Embryonic facial prominence (tissue), 1 donor: ENCODE measurements around the gene AP4E1.
"Not testable (repeated sequence)": the region's sequence is repeated elsewhere in the genome, so short reads cannot be mapped to it uniquely, and the experiment has no call there.

ENCODE experiments used
- DNase-seq: peaks from one replicate; pipeline ENCODE4 v3.0.0-alpha.2; 2016; ENCODE audit errors: extremely low spot score

Gene AP4E1

DNA sequence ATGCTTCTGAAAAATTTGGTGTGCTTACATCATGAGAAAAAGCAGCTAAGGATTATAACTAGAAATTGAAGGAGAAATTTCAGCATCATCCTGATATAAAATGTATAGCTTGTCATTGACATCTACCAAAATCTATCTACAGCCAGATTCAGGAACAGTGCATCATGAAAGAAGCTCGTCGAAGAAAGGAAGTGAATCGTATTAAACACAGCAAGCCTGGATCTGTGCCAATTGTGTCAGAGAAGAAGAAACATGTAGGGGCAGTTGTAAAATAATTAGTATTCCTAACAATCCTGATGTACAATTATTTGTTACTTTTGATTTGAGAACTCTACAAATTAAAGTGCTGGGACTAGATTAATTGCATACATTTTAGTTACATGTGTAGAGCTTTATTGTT lies 37.2 kb downstream of the AP4E1 start:
- no peak for DNase-seq

DNA sequence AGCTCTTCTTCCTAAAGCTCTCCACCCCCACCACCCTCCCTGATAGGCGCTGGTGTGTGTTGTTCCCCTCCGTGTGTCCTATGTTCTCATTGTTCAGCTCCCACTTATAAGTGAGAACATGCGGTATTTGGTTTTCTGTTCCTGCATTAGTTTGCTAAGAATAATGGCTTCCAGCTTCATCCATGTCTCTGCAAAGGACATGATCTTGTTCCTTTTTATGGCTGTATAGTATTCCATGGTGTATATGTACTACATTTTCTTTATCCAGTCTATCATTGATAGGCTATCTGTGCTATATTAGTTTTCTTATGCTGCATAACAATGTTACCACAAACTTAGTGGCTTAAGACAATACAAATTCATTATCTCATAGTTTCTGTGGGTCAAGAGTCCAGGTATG lies 42.3 kb downstream of the AP4E1 start:
- DNase-seq, result not testable (repeated sequence)

DNA sequence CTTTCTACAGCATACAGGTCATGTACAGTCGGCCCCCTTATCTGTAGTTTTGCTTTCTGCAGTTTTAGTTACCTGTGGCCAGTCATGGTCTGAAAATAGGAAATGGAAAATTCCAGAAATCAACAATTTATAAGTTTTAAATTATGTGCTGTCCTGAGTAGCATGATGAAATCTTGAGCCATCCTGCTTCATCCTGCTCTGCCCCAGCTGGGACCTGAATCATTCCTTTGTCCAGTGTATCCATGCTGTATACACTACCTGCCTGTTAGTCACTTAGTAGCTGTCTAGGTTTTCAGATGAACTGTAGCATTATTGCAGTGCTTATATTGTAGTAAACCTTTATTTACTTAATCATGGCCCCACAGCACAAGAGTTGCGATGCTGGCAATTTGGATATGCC lies 44.8 kb downstream of the AP4E1 start:
- DNase-seq, result no peak

DNA sequence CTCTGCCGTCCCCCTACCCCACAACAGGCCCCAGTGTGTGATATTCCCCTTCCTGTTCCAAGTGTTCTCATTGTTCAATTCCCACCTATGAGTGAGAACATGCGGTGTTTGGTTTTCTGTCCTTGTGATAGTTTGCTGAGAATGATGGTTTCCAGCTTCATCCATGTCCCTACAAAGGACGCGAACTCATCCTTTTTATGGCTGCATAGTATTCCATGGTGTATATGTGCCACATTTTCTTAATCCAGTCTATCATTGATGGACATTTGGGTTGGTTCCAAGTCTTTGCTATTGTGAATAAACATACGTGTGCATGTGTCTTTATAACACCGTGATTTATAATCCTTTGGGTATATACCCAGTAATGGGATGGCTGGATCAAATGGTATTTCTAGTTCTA lies 46.4 kb downstream of the AP4E1 start:
- not testable (repeated sequence) for DNase-seq

DNA sequence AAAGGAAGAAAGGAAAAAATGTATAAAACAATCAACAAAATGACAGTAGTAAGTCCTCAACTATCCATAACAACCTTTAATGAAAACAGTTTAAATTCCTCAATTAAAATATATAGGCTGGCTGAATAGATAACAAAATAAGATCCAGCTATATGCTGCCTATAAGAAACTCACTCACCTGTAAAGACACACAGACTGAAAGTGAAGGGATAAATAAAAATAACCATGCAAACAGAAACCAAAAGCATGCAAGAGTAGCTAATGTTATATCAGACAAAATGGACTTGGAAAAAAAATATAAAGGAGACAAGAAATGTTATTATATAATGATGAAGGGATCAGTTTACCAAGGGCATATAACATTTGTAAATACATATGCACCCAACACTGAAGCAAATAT lies 51.2 kb downstream of the AP4E1 start:
- no peak for DNase-seq

DNA sequence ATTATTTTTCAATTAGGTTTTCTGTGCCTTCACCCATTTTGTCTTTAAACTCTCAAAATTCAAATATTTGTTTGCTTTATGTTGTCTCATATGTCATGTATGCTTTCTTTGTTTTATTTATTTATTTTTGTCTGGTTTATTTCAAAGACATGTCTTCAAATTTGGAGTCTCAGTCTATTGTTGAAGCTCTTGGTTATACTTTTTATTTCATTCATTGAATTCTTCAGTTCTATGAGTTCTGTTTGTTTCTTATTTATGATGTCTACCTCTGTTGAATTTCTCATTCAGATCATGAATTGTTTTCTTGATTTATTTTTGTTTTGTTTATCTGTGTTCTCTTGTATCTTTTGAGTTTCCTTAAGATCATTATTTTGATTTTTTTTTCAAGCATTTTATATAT lies 55.6 kb downstream of the AP4E1 start:
- no peak for DNase-seq

DNA sequence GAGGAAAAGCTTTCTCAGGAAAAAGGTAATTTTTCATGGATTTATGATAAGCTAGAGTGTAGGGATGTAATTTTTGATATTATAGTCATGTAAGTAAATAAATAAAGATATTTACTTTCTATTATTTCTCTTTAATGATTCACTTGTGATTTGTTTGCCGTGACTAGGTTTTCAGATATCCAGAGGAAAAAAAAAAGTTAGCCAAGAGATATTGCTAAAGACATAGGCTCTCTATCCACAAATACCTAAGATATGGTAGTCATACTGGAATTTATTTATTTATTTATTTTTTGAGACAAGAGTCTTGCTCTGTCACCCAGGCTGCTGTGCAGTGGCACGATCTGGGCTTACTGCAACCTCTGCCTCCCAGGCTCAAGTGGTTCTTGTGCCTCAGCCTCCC lies 59.9 kb downstream of the AP4E1 start:
- no peak for DNase-seq

DNA sequence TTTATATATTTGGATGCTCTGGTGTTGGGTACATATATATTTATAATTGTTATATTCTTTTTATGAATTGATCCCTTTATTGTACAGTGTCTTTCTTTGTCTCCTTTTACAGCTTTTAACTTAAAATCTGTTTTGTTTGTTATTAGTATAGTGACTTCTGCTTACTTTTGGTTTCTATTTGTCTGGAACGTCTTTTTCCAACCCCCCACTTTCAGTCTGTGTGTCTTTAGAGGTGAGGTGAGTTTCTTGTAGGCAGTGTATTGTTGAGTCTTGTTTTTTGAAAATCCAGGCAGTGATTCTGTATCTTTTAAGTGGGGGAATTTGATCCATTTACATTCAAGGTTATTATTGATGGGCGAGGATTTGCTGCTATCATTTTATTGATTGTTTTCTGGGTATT lies 62.0 kb downstream of the AP4E1 start:
- DNase-seq, result no peak

DNA sequence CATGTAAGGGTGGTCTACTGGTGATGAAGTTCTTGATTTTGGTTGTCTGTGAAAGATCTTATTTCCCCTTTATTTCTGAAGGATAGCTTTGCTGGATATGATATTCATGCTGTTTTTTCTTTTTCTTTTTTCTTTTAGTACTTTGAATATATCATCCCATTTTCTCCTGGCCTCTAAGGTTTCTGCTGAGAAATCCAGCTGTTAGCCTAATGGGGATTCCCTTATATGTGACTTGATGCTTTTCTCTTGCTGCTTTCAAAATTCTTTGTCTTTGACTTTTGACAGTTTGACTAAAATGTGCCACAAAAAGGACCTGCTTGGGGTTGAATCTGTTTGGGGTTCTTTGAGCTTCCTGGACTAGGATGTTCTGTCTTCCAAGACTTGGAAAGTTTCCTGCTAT lies 62.6 kb downstream of the AP4E1 start:
- no peak for DNase-seq

DNA sequence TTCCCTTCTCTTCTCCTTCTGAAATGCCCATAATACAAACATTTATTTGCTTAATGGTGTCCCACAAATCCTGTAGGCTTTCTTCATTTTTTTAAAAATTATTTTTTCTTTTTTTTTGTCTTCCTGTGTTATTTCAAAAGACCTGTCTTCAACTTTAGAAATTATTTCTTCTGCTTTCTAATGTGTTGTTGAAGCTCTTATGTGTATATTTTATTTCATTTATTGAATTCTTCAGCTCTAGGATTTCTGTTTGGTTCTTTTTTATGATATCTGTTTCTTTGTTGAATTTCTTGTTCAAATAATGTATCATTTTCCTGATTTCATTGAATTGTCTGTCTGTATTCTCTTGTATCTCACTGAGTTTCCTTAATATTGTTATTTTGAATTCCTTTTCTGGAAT lies 63.1 kb downstream of the AP4E1 start:
- no peak for DNase-seq

DNA sequence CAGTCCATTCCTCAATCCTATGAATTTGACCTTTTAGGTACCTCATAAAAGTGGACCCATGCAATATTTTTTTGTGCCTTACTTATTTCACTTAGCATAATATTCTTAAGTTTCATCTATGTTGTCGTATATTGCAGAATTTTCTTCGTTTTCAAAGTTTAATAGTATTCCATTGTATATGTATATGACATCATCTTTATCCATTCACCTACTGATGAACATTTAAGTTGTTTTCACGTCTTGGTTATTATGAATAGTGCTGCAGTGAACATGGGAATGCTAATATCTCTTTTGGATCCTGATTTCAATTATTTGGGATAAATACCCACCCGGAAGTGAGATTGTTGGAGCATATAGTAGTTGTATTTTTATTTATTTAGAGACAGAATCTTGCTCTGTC lies 65.1 kb downstream of the AP4E1 start:
- no peak for DNase-seq

DNA sequence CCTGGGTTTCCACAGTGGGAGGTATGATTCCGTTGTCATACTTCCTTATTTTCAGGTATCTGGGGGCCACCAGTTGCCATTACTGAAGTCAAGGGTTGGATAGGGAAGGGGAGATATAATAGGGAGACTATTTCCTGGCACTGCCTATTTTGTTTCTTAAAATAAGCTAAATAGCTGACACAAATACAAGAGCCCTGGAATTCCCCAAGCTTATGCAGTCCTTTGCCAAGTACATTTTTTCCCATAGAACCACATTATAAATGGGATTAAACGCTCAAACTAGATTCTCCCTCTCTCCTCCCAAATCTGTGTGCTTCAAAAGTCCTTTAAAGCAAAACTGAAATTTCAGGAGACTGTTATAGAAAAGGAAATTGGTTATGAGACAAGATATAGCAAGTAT lies 68.7 kb downstream of the AP4E1 start:
- no peak for DNase-seq

DNA sequence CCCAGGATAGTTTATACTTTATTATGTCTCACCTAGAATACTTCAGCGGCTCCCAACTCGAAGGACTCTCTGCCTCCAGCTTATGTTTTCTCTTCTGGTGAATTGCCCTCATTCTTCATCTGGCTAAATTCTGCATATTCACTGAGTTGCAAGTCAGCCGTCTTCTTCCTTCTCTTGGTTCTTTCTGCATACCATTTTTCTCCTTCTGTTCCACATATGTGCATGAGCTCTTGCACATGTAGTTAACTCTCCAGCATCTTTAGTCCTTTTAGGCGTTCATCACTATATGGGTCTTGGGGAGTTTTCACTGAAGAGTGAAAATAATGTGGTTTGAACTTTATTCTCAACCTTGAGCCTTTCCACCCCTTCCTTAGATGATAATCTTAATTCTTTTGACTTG lies 70.1 kb downstream of the AP4E1 start:
- no peak for DNase-seq

DNA sequence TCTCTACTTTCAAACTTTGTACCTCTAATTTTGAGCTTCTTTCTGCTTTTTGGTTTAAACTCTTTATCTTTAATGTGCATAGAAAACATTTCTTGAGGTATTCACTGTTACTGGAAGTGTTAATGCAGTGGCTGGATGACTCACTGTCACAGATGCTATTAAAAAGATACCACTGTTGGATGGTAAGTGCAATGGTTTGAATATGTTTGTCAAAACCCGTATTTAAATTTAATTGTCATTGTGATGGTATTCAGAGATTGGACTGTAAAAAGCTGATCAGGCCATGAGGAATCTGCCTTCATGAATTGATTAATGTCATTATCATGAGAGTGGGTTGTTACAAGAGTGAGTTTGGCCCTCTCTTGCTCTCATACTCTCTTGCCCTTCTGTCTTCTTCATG lies 70.6 kb downstream of the AP4E1 start:
- DNase-seq, result no peak

DNA sequence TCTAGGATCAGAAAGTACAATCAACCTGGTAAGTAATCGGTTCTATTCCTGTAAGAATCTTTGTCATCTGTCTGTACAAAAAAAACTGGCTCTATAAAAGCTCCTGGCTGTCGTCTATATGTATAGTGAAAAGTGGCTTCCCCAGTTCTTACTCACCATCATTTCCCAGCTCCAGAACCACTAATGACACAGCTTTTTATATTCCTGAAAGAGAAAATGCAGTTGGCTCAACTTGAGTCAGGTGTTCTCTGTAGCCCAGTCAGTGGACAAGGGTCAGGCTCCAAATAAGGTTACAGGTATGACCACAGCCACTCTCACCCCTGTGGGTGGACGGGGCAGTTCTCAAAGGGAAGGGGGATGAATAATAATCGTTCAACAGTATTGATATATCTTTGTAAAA lies 85.1 kb downstream of the AP4E1 start:
- no peak for DNase-seq

DNA sequence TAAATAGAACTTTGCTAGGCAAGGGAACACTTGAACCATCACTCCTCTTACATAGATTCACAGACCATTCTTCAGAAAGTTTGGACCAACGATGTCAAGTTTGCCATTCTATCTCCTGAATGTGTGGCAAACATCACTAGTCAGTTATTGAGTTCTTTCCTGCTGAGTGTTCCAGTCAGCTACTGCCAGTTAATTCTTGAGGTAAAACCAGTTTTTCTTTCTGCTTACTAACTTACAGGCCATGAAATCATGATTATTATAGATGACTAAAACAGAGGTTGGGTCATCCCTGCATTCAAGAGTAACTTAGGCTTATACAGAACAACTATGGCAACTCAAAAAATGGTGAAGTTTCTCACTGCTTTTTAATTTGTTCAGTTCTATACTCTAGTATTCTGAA lies 88.2 kb downstream of the AP4E1 start:
- DNase-seq, result no peak

DNA sequence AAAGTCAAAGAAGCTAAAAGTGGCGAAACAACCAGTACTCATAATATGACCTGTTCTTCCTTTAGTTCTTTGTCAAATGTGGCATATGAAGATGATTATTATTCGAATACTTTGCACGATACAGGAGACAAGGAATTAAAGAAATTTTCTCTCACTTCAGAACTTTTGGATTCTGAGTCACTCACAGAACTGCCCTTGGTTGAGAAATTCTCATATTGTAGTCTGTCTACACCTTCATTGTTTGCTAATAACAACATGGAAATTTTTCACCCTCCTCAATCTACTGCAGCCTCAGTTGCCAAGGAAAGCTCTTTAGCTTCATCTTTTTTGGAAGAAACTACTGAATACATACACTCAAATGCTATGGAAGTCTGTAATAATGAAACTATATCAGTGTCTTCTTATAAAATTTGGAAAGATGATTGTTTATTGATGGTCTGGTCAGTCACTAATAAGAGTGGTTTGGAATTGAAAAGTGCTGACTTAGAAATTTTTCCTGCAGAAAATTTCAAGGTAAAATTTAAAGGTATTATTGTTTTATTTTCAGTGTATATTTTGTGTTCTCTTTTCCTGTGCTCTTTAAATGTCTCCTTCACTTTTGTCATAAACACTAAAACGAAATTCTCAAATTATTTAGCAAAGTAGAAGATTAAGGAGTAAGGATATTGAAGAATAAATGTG lies 89.0 kb downstream of the AP4E1 start:
- DNase-seq, result no peak

DNA sequence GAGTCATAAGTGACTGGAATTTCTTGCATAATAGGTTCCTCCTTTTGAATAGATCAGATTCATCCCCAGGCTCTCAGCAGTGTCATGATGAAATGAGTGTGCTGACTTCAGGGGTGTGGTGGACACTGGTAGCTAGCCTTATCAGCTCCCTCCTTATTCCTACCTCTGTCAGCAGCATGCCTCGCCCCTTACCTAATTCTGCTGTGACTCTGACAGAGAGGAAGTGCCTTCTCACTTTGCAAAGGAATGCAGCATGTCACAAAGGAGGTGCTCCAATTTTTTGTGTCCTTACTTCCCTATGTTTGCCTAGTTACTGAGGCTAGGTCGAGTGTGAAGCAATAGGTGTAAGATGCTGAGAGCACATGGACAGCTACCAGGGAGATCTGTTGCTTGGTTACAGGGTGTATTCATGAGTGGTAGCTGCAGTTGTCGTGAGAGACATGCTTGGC lies 95.6 kb downstream of the AP4E1 start:
- DNase-seq, result no peak

DNA sequence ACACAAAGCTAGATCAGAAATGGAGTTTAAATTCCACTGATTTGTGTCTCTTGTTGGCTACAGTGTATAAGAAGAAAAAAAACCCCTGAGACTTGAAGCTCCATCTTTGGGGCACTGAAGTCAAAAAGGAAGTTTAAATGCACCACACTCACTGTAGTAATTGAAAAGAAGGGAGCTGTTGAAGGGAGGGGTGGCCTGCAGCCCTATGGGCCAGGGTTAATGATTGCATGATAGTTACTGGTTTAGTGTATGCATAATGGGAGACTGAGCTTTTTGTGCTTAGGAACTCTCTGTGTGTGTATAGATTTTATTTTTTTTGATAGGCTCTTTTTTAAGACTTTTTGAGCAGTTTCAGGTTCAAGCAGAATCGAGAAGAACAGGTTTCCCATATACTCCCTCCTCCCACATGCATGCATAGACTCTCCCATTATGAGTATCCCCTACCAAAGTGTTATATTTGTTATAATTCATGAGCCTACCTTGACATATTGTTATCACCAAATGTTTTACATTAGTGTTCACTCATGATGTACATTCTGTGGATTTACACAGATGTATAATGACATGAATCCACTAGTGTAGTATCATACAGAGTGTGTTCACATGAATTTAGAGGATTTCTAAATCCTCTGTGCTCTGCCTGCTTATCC lies 98.0 kb downstream of the AP4E1 start:
- DNase-seq, result no peak

DNA sequence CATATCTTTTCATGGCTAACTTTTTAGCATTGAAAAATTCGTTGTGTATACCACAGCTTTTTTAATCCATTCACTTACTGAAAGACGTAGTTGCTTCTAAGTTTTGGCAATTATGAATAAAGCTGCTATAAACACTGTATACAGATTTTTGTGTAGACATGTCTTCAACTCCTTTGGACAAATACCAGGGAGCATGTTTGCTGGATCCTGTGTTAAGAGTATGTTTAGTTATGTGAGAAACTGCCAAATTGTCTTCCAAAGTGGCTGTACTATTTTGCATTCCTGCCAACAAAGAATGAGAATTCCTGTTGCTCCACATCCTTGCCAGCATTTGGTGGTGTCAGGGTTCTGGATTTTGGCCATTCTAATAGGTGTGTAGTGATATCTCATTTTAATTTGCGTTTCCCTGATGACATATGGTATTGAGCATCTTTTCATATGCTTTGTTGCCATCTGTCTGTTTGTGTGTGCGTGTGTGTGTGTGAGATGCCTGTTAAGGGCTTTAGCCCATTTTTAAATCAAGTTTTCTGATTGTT lies 98.7 kb downstream of the AP4E1 start:
- DNase-seq, result no peak

DNA sequence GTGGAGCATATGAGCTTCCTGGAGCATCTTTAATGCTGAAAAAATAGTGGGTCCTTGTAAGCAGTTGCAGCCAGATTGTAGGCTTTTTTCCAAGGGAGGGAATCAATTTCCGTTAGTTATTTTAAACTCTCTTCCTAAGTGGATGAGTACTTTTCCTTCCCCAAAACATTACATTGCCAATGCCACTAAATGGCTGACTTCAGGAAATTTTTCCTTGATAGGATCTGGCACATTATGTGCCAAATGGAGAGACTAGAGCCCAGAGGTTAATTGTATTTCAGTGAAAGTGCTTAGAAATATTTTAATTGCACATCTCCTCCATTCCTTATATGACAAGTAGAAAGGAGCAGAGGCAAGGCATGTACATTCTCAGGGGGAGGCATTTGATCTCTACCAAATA lies 102.7 kb downstream of the AP4E1 start:
- no peak for DNase-seq

DNA sequence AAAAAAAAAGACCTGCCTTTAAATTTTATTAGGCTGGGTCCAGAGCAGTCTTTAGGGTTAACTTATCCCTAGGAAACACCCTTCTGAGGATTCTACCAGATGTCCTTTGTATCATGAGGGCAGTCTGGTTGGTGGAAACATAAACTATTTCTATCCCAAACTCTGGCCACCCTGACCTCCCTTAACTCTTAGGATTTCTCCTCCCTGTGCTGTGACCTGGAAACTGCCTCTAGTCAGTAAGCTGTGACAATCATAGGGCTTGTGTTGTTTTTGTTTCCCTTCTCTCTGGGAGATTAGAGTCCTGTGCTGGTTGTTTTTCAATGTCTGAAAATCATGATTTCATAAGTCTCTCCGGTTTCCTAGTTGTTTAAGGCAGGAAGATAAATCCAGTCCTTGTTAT lies 108.1 kb downstream of the AP4E1 start:
- no peak for DNase-seq

DNA sequence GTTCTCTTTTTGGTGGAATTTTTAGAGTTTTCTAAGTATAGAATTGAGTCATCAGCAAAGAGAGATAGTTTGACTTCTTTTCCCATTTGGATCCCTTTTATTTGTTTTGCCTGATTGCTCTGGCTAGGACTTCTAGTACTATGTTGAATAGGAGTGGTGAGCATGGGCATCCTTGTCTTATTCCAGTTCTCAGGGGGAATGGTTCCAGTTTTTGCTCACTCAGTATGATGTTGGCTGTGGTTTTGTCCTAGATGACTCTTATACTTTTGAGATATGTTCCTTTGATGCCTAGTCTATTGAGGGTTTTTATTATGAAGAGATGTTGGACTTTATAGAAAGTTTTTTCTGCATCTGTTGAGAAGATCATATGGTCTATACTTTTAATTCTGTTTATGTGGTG lies 113.7 kb downstream of the AP4E1 start:
- DNase-seq, result no peak

DNA sequence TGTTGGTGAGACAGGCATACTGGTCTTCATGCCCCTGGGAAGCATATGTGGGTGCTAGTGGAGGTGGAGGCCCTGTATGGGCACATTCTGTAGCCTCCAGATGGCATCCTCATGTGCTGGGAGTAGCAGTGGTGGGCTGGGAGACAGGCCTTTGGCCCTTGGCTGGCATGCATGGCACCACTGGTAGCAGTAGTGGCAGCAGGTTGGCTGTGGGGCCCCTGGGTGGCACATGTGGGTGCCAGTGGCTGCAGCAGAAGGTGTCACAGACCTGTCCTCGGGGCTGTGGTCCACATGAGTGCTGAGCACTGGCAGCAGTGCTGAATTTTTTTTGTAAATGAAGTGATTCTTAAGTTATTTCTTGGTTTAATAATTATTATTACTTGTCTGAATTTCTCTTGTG lies 115.0 kb downstream of the AP4E1 start:
- no peak for DNase-seq
